NB4 (cell line): ENCODE results near the gene CPNE4.

ENCODE experiments used
- MYC ChIP-seq: IDR thresholded peaks from 2 replicates; pipeline ENCODE4 v1.6.1; 2011; ENCODE audit warnings: low read depth, low read length
- POLR2A ChIP-seq: IDR thresholded peaks from 2 replicates; pipeline ENCODE4 v1.6.1; 2011; ENCODE audit warnings: mild to moderate bottlenecking; ENCODE audit not compliant: insufficient read length; ENCODE audit errors: extremely low read depth
- TF ChIP-seq, protein P1 (sequence below): IDR thresholded peaks from one replicate; pipeline ENCODE4 v1.5.1; 2012; ENCODE audit warnings: low read depth, low read length
- TF ChIP-seq, protein P2 (sequence below): IDR thresholded peaks from 2 replicates; pipeline ENCODE4 v1.6.1; 2011; ENCODE audit warnings: low read depth, low read length

DNA sequence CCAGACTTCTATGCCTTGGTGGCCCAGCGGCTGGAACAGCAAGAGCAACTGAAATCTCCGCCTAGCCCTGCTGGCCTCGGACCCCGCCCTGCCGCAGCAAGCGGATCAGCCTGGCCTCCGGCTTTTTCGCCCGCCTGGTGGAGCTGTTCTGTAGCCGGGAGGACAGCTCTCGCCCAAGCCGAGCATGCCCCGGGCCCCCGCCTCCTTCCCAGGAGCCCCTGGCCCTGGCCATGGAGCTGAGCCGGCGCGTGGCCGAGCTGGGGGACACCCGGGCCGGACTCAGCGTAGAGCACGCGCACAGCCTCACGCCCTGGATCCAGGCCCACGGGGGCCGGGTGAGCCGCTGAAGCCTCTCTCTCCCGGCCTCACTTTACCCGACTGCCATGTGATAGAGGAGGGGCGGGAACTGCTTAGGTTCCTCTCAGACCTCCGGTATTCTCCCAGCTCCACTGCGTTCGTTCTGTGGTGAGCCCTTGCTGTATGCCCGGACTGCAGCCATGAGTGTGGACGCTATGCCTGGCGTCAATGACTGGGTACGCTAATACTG, 507.9 kb downstream of the CPNE4 start:
- TF ChIP-seq, protein P1, sequence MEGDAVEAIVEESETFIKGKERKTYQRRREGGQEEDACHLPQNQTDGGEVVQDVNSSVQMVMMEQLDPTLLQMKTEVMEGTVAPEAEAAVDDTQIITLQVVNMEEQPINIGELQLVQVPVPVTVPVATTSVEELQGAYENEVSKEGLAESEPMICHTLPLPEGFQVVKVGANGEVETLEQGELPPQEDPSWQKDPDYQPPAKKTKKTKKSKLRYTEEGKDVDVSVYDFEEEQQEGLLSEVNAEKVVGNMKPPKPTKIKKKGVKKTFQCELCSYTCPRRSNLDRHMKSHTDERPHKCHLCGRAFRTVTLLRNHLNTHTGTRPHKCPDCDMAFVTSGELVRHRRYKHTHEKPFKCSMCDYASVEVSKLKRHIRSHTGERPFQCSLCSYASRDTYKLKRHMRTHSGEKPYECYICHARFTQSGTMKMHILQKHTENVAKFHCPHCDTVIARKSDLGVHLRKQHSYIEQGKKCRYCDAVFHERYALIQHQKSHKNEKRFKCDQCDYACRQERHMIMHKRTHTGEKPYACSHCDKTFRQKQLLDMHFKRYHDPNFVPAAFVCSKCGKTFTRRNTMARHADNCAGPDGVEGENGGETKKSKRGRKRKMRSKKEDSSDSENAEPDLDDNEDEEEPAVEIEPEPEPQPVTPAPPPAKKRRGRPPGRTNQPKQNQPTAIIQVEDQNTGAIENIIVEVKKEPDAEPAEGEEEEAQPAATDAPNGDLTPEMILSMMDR, result no peak
- no peak for TF ChIP-seq POLR2A
- TF ChIP-seq, protein P2, sequence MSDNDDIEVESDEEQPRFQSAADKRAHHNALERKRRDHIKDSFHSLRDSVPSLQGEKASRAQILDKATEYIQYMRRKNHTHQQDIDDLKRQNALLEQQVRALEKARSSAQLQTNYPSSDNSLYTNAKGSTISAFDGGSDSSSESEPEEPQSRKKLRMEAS, result no peak
- TF ChIP-seq MYC, result no peak
